GM12874 (cell line): ENCODE measurements around the gene PPFIBP1.
A peak's percentile ranks its signal among the peaks of the same experiment; 100 is the strongest.

Experiments
- CTCF ChIP-seq: IDR thresholded peaks from 2 replicates; pipeline ENCODE4 v1.5.1; 2011; ENCODE audit warnings: low read depth, mild to moderate bottlenecking, control low read depth, low read length, moderate library complexity; ENCODE audit not compliant: insufficient read depth

PPFIBP1 gene

GRCh38 chr12:27652174-27652763, 128.3 kb downstream of the PPFIBP1 start:
- TF ChIP-seq CTCF: peak; percentile 74

GRCh38 chr12:27653661-27654060, 129.7 kb downstream of the PPFIBP1 start:
- TF ChIP-seq CTCF: no peak

GRCh38 chr12:27657296-27657695, 133.3 kb downstream of the PPFIBP1 start:
- TF ChIP-seq CTCF: no peak

- TF ChIP-seq CTCF: no peak
These were observed 141.7 kb downstream of the PPFIBP1 start for GRCh38 chr12:27665704-27666103.

GRCh38 chr12:27666510-27666909, 142.5 kb downstream of the PPFIBP1 start:
- TF ChIP-seq CTCF: no peak

- no peak for TF ChIP-seq CTCF
These were observed 143.5 kb downstream of the PPFIBP1 start for GRCh38 chr12:27667540-27667939.

GRCh38 chr12:27672051-27672450, 148.0 kb downstream of the PPFIBP1 start:
- TF ChIP-seq CTCF: no peak
